DMS53 treated with DMSO at 0.1 percent for 48 hours (cell line): ENCODE measurements around the gene DDX21.
"Not testable (repeated sequence)": the region's sequence is repeated elsewhere in the genome, so short reads cannot be mapped to it uniquely, and the experiment has no call there.

Experiments used
- DNase-seq: peaks from one replicate; lab custom pipeline; 2025; ENCODE audit not compliant: unreplicated experiment; lab: John Stamatoyannopoulos, UW

The DDX21 gene

GRCh38 chr10:68955832-68956532 lies at the start of gene DDX21:
DDX21 (plus strand) TSS chr10:68956170; CDS start chr10:68956226, 56 bp downstream.
- peak; percentile 93 for DNase-seq

GRCh38 chr10:68924593-68924992 lies 31.4 kb upstream of the DDX21 start:
- DNase-seq, result no peak

GRCh38 chr10:68925489-68925888 lies 30.5 kb upstream of the DDX21 start:
- DNase-seq, result no peak

GRCh38 chr10:68929157-68929556 lies 26.8 kb upstream of the DDX21 start:
- not testable (repeated sequence) for DNase-seq

GRCh38 chr10:68929888-68930287 lies 26.1 kb upstream of the DDX21 start:
- DNase-seq, result not testable (repeated sequence)

GRCh38 chr10:68932860-68933259 lies 23.1 kb upstream of the DDX21 start:
- not testable (repeated sequence) for DNase-seq

- DNase-seq, result no peak
These were observed 21.0 kb upstream of the DDX21 start for GRCh38 chr10:68934994-68935393.

- DNase-seq, result no peak
These were observed 17.9 kb upstream of the DDX21 start for GRCh38 chr10:68938117-68938516.

- DNase-seq, result no peak
These were observed 17.1 kb upstream of the DDX21 start for GRCh38 chr10:68938884-68939283.

GRCh38 chr10:68940917-68941316 lies 15.1 kb upstream of the DDX21 start:
- DNase-seq, result not testable (repeated sequence)

GRCh38 chr10:68950598-68950997 lies 5.4 kb upstream of the DDX21 start:
- no peak for DNase-seq

GRCh38 chr10:68954904-68955303 lies 1.1 kb upstream of the DDX21 start:
- no peak for DNase-seq

GRCh38 chr10:68955355-68955831 lies 577 bp upstream of the DDX21 start:
- DNase-seq, result peak; percentile 77

- no peak for DNase-seq
These were observed 1.3 kb downstream of the DDX21 start for GRCh38 chr10:68957284-68957615.

- DNase-seq, result no peak
These were observed 1.7 kb downstream of the DDX21 start for GRCh38 chr10:68957654-68958053.

GRCh38 chr10:68959695-68960527 lies 3.9 kb downstream of the DDX21 start:
- no peak for DNase-seq

- DNase-seq, result no peak
These were observed 7.2 kb downstream of the DDX21 start for GRCh38 chr10:68963151-68963550.

GRCh38 chr10:68973975-68974374 lies 18.0 kb downstream of the DDX21 start:
- no peak for DNase-seq

GRCh38 chr10:68975936-68976473 lies 20.0 kb downstream of the DDX21 start:
- DNase-seq, result not testable (repeated sequence)

- DNase-seq, result not testable (repeated sequence)
These were observed 23.8 kb downstream of the DDX21 start for GRCh38 chr10:68979738-68980137.

- DNase-seq, result no peak
These were observed 25.1 kb downstream of the DDX21 start for GRCh38 chr10:68981074-68981473.

- DNase-seq, result no peak
These were observed 26.4 kb downstream of the DDX21 start for GRCh38 chr10:68982389-68982788.
